ENCODE measurements around the gene CASZ1.

CASZ1 gene

DNA sequence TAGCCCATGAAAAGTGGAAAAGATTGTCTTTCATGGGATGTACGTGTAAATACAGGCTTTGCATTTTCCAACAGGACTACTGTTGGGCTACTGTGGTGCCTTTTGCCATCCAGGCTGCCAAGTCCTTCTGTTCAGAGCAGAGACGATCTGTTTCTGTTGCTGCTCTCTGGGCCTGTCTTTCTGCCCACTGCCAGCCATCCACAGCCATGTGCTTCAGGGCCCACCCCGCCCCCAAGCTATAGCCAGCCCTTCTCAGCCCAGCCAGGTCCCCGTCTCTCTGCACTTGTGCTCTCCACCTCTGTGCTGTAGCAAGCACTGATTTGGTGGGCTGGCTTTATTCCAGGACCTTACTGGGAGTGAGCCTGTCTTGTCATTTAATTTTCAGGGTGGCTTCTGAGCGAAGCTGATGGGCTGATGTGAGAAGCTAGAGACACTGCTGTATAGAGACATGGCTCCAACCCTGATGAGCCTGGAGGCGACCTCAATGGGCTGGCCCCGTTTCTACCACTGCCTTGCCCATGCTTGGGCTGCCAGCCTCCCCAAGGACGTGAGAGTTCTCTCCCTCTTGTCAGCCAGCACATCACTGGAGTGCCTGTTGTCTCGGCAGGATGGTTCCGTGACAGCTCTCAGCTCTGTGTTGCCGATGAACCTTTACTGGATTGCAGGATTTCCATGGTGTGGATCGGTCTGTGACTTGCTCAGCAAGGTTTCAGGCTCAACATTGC lies 183.8 kb downstream of the CASZ1 start:
- DNase-seq: no peak

DNA sequence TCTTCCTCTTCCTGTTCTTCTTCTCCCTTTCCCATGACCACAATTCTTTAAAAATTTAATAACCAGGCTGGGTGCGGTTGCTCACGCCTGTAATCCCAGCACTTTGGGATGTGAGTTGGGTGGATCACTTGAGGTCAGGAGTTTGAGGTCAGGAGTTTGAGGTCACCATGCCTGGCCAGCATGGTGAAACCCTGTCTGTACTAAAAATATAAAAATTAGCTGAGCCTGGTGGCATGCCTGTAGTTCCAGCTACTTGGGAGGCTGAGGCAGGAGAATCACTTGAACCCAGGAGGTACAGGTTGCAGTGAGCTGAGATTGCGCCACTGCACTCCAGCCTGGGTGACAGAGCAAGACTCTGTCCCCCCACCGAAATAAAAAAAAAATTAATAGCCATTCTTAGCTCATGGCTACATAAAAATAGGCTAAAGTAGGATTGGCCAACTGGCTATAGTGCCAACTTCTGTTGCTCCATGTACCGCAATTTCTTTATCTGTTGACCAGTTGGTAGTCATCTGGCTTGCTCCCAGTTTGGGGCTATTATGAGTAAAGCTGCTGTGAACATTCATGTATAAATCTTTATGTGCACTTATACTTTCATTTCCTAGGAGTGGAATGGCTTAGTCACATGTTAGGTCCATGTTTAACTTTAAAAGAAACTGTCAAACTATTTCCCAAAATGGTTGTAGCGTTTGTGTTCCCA lies 185.4 kb downstream of the CASZ1 start:
- no peak for DNase-seq

GRCh38 chr1:10608690-10609089 lies 187.8 kb downstream of the CASZ1 start:
- no peak for DNase-seq

DNA sequence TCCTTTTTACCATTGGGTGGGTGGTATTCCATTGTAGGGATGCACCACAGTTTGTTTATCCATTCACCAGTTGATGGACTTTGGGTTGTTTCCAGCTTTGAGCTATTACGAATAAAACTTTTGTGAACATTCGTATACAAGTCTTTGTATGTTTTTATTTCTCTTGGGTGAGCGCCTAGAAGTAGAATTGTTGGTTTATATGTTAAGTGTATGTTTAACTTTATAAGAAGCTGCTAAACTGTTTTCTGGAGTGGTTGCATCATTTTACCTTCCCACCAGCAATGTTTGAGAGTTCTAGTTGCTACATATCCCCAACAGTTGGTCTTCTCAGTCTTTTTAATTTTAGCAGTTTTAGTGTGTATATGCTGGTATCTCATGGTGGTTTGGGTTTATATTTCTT lies 189.2 kb downstream of the CASZ1 start:
- DNase-seq: no peak

DNA sequence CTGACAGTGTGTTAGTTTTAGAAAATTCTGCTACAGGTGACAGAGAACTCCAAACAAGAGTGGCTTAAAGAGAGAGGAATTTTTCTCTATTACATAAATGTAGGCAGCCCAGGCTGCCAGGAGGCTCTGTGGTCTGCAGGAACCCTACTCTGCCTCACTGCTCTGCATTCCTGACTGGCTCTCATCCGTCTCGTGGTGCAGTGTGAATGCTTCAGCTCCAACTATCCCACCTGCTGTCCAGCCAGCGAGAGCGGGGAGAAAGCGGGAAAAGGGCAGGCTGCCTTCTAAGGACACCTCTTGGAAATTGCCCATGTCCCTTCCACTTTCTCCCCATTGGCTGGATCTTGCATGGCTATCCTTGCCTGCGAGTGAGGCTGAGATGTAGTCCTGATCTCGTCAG lies 190.4 kb downstream of the CASZ1 start:
- no peak for DNase-seq

GRCh38 chr1:10604966-10605365 lies 191.5 kb downstream of the CASZ1 start:
- DNase-seq: no peak

DNA sequence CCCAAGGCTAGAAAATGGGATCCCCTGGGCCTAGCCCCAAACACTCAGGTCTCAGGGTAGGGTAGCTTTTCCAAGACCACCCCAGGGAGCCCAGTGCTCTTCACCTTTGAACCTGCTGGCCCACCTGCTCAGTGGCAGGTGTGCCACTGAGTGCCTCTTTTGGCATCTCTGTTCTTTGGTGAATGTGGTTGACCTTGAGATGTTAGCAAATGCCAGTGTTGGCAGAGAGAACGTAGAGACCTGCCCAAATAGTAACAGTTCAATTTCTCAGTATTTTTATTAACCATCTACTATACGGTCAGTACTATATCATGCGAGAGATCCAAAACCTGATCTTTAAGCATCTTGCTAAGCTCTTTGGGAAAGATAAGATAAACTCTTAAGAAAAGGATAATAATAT lies 193.5 kb downstream of the CASZ1 start:
- no peak for DNase-seq

- no peak for DNase-seq
Measured at GRCh38 chr1:10601342-10602070, 194.9 kb downstream of the CASZ1 start.

DNA sequence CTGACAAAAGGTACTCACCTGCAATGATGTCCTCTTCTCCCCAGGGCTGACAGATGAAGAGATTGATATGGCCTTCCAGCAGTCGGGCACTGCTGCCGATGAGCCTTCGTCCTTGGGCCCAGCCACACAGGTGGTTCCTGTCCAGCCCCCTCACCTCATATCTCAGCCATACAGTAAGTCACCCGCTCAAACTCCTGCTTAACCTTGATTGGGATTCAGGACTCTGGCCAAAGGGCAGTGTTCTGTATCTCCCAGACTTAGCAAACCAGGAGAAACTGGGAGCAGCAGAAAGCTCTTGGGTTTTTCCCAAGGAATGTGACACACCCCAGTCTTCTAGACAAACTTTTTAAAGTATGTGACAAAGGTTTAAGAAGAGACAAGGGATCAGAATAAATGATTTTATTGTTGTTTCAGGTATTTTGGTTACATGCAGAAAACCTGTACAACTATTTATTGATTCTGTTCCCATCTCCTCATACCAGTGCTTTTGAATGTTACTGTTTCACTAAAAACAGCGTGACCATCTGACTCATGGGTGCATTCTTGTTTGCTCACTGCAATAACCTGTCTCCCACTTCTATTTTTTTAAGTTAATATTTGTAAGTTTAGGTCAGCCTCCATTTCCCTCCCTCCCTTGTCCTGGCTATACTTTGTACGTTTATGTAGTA lies 197.1 kb downstream of the CASZ1 start:
- no peak for DNase-seq

- DNase-seq: peak in 17 of 56 donors; percentile 3 to 48 (median 11)
Measured at GRCh38 chr1:10598389-10598702, 198.1 kb downstream of the CASZ1 start.

- no peak for DNase-seq
Measured at GRCh38 chr1:10597492-10598388, 198.7 kb downstream of the CASZ1 start.

DNA sequence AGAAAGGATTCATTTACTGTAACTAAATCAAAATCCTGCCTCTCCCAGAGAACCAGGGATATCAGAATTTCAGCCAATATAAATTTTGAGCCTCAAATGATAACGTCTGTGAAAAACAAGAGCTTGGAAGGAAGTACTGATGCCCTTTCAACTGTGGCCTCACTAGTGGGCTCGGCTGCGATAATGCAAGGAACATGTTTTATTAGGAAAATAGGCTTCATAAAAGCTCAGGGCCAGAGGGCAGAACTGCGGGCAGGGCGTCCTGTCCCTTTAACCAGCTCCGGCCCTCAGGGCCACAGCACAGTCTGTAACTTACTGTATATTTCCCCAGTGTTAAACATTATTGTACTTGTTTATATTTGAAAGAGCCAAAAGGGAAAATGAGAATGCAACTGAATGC lies 199.7 kb downstream of the CASZ1 start:
- no peak for DNase-seq

- DNase-seq: no peak
Measured at GRCh38 chr1:10594595-10595223, 201.7 kb downstream of the CASZ1 start.

DNA sequence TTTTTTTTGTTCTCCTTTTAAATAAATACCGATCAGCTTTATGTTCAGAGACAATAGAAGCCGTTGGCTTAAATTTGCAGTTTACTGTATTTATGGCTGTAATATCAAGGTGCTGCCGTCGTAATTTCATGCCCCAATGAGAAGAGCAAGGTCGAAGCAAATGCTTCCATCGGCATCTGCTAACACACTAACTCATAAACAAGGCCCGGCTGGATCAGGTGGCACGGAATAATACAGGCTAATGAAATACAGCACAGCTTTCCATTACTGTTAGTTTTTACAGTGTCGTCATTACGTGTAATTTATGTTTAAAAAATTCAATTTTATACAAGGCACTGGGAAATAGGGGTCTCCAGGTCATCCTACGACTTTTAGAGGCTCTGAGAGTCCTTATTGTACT lies 202.7 kb downstream of the CASZ1 start:
- no peak for DNase-seq

DNA sequence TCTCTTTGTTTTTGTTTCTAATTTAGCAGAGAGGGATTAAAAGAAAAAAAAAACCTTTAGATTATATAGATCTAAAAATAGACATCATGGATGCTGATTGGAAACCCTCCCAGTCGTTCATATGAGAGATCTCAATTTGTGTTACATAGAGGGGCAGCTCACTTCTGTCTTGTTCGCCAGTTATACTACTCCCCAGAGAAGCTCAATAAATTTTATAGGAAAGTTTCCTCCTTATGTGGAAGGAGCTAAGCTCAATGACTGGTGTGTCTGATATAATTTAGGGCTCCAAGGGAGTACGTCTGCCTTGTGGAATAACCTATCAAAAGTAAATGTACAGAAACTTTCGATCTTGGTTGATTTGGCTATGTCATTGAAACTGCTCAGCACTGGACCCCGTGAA lies 204.1 kb downstream of the CASZ1 start:
- DNase-seq: no peak

- no peak for DNase-seq
Measured at GRCh38 chr1:10591010-10591409, 205.4 kb downstream of the CASZ1 start.

GRCh38 chr1:10589074-10589473 lies 207.4 kb downstream of the CASZ1 start:
- no peak for DNase-seq

DNA sequence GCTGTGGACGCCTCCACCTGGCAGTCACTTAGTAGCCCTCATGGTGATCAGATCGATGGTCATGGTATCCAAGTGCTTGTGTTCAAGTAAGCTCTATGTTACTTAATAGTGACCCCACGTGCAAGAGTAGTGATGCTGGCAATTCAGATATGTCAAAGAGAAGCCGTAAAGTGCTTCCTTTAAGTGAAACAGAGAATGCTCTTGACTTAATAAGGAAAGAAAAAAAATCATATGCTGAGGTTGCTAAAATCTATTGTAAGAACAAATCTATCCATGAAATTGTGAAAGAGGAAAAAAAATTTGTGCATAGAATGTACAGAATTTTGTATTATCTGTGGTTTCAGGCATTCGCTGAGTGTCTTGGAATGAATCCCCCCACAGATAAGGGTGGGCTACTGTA lies 207.8 kb downstream of the CASZ1 start:
- DNase-seq: no peak
